Endothelial cell of umbilical vein (primary cell): ENCODE measurements around the gene NFYC.

Experiments
- EZH2 ChIP-seq: IDR thresholded peaks from 2 replicates; pipeline ENCODE4 v1.6.1; 2012; ENCODE audit warnings: borderline replicate concordance, low read depth, mild to moderate bottlenecking, moderate library complexity, low read length, inconsistent platforms; ENCODE audit not compliant: severe bottlenecking
- FOS ChIP-seq: IDR thresholded peaks from 2 replicates; pipeline ENCODE4 v1.6.1; 2011; ENCODE audit warnings: mild to moderate bottlenecking, low read length, moderate library complexity, borderline replicate concordance; ENCODE audit not compliant: insufficient read depth
- POLR2A ChIP-seq: IDR thresholded peaks from 2 replicates; pipeline ENCODE4 v1.6.1; 2012; ENCODE audit warnings: low read depth, mild to moderate bottlenecking, control low read depth, low read length
- TF ChIP-seq, protein P1 (sequence below), 2 donors: IDR thresholded peaks; 1 replicate in 1 of 2; 2 replicates in 1 of 2; pipeline ENCODE4 v1.5.1; 2011; ENCODE audit warnings: low read length in 2 of 2, mild to moderate bottlenecking in 2 of 2, moderate library complexity in 2 of 2, control low read depth in 1 of 2, inconsistent platforms in 1 of 2, low read depth in 1 of 2; ENCODE audit not compliant: insufficient read depth in 1 of 2; ENCODE audit errors: extremely low read depth in 1 of 2

DNA sequence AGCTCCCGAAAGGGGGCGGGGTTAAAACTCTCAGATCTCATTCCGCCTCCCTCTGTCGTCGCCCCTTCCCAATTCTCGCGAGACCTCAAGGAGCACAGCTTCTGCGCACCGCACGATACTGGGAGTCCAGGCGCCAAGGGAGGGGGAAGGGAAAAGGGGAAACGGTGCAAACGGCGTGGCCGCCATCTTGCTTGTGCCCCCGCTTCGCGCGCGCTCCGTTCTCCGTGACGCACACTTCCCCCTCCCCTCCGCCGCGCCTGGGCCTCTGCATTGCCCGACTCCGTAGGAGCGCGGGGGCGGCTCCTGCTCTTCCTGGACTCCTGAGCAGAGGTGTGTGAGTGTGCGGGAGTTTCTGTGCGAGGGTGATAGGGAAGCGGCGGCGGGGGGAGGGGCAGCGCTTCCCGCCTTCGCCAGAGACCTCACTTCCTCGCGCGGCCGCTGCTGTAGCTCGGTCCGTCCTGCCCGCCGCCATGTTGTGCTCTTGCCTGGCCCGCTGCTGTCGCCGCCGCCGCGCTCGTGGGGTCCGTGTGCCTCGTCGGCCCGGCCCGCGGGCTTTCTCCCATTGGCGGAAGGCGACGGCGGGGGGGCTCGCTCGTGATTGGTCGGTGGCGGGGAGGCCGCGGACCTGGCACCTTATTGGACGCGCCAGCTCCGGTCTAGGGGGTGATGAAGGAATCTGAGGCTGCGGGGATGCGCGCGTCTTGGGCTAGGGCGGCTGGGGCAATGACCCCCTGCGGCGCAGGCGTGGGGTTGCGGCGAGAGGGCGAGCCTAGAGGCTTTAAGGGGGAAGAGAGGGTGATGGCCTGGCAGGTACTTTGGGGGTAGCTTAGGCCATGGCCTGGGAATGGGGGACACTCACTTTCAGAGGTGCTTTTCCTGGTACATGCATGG, at the start of gene NFYC:
- TF ChIP-seq, protein P1, sequence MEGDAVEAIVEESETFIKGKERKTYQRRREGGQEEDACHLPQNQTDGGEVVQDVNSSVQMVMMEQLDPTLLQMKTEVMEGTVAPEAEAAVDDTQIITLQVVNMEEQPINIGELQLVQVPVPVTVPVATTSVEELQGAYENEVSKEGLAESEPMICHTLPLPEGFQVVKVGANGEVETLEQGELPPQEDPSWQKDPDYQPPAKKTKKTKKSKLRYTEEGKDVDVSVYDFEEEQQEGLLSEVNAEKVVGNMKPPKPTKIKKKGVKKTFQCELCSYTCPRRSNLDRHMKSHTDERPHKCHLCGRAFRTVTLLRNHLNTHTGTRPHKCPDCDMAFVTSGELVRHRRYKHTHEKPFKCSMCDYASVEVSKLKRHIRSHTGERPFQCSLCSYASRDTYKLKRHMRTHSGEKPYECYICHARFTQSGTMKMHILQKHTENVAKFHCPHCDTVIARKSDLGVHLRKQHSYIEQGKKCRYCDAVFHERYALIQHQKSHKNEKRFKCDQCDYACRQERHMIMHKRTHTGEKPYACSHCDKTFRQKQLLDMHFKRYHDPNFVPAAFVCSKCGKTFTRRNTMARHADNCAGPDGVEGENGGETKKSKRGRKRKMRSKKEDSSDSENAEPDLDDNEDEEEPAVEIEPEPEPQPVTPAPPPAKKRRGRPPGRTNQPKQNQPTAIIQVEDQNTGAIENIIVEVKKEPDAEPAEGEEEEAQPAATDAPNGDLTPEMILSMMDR (IDR thresholded peaks at IDR 0.05; ENCODE audit: extremely low read depth in 1 of 2, insufficient read depth in 1 of 2, low read depth in 1 of 2, low read length in 2 of 2) = no peak
- TF ChIP-seq FOS (no peak), EZH2 (no peak), POLR2A (peak; percentile 76)
